Measurements from ENCODE around the gene RPL5.

RPL5 gene

GRCh38 chr1:92874987-92875386 lies 43.1 kb downstream of the RPL5 start:
- H3K4me3 ChIP-seq (ENCODE audit: control insufficient read depth, low read depth, low read length): no peak overlapping the region
- DNase-seq (ENCODE audit: low read depth): no peak
- TF ChIP-seq CTCF (IDR thresholded peaks at IDR 0.05; ENCODE audit: control insufficient read depth, insufficient read depth, low read depth, low read length, missing control alignments): no peak

GRCh38 chr1:92876351-92876750 lies 44.5 kb downstream of the RPL5 start:
- H3K4me3 ChIP-seq (ENCODE audit: control insufficient read depth, low read depth, low read length): no peak overlapping the region
- DNase-seq (ENCODE audit: low read depth): no peak
- no peak for TF ChIP-seq CTCF (IDR thresholded peaks at IDR 0.05; ENCODE audit: control insufficient read depth, insufficient read depth, low read depth, low read length, missing control alignments)

GRCh38 chr1:92877081-92877711 lies 45.4 kb downstream of the RPL5 start:
- no peak for DNase-seq (ENCODE audit: low read depth)
- TF ChIP-seq CTCF (IDR thresholded peaks at IDR 0.05; ENCODE audit: control insufficient read depth, insufficient read depth, low read depth, low read length, missing control alignments): no peak
- no peak overlapping the region for H3K4me3 ChIP-seq (ENCODE audit: control insufficient read depth, low read depth, low read length)

- no peak for DNase-seq (ENCODE audit: low read depth)
- H3K4me3 ChIP-seq (ENCODE audit: control insufficient read depth, low read depth, low read length): no peak overlapping the region
- TF ChIP-seq CTCF (IDR thresholded peaks at IDR 0.05; ENCODE audit: control insufficient read depth, insufficient read depth, low read depth, low read length, missing control alignments): no peak
Measured at GRCh38 chr1:92877792-92878191, 46.0 kb downstream of the RPL5 start.

GRCh38 chr1:92879316-92879968 lies 47.6 kb downstream of the RPL5 start:
- no peak for DNase-seq (ENCODE audit: low read depth)
- TF ChIP-seq CTCF (IDR thresholded peaks at IDR 0.05; ENCODE audit: control insufficient read depth, insufficient read depth, low read depth, low read length, missing control alignments): no peak
- H3K4me3 ChIP-seq (ENCODE audit: control insufficient read depth, low read depth, low read length): no peak overlapping the region

- no peak overlapping the region for H3K4me3 ChIP-seq (ENCODE audit: control insufficient read depth, low read depth, low read length)
- DNase-seq (ENCODE audit: low read depth): no peak
- TF ChIP-seq CTCF (IDR thresholded peaks at IDR 0.05; ENCODE audit: control insufficient read depth, insufficient read depth, low read depth, low read length, missing control alignments): no peak
Measured at GRCh38 chr1:92881391-92881790, 49.6 kb downstream of the RPL5 start.

Data from AG09309 (cell line).